T-helper 1 cell treated with Interleukin-12 subunit alpha and Interleukin-12 subunit beta and Interleukin-4 antibody, amounts not matched to agents 30 μg/mL and 1 μg/mL, for 36 hours (primary cell): ENCODE data around the gene NUMA1.

ENCODE experiments used
- H3K27ac Mint-ChIP-seq: one replicate; pipeline ENCODE4 v1.8.0; 2021; ENCODE audit warnings: mild to moderate bottlenecking, mixed read lengths
- H3K27me3 Mint-ChIP-seq: one replicate; pipeline ENCODE4 v1.8.0; 2021; ENCODE audit warnings: low read depth, mixed read lengths
- H3K36me3 Mint-ChIP-seq: one replicate; pipeline ENCODE4 v1.8.0; 2021; ENCODE audit warnings: low read depth, mixed read lengths
- H3K4me1 Mint-ChIP-seq: one replicate; pipeline ENCODE4 v1.8.0; 2021; ENCODE audit warnings: low read depth, mixed read lengths
- H3K4me3 Mint-ChIP-seq: one replicate; pipeline ENCODE4 v1.8.0; 2021; ENCODE audit warnings: mild to moderate bottlenecking, moderate library complexity, mixed read lengths
- H3K9me3 Mint-ChIP-seq: one replicate; pipeline ENCODE4 v1.8.0; 2021; ENCODE audit warnings: mixed read lengths

Gene NUMA1

GRCh38 chr11:71977090-71977489, 103.3 kb downstream of the NUMA1 start:
- Mint-ChIP-seq H3K27me3 (no peaks in the 10 kb centered on the region), H3K9me3 (no peaks in the 10 kb centered on the region), H3K4me1 (peaks cover 4% of the 10 kb centered on the region), H3K36me3 (peaks cover 13% of the 10 kb centered on the region), H3K27ac (no peak overlapping the region), H3K4me3 (no peak overlapping the region)

- no peak overlapping the region for H3K4me3 Mint-ChIP-seq
- H3K9me3 Mint-ChIP-seq = no peaks in the 10 kb centered on the region
- H3K36me3 Mint-ChIP-seq = peaks cover 12% of the 10 kb centered on the region
- H3K27ac Mint-ChIP-seq = no peak overlapping the region
- H3K4me1 Mint-ChIP-seq = peaks cover 4% of the 10 kb centered on the region
- H3K27me3 Mint-ChIP-seq = no peaks in the 10 kb centered on the region
Measured at GRCh38 chr11:71976551-71976950, 103.8 kb downstream of the NUMA1 start.

- H3K36me3 Mint-ChIP-seq = peaks cover 10% of the 10 kb centered on the region
- H3K4me1 Mint-ChIP-seq = no peaks in the 10 kb centered on the region
- no peaks in the 10 kb centered on the region for H3K27me3 Mint-ChIP-seq
- no peak overlapping the region for H3K4me3 Mint-ChIP-seq
- H3K9me3 Mint-ChIP-seq = no peaks in the 10 kb centered on the region
- no peak overlapping the region for H3K27ac Mint-ChIP-seq
Measured at GRCh38 chr11:71971680-71972079, 108.7 kb downstream of the NUMA1 start.

- Mint-ChIP-seq H3K36me3 (peaks cover 14% of the 10 kb centered on the region), H3K4me1 (peaks cover 13% of the 10 kb centered on the region), H3K27me3 (no peaks in the 10 kb centered on the region), H3K9me3 (no peaks in the 10 kb centered on the region), H3K27ac (no peak overlapping the region), H3K4me3 (no peak overlapping the region)
Measured at GRCh38 chr11:71964641-71965040, 115.7 kb downstream of the NUMA1 start.

- Mint-ChIP-seq H3K27ac (no peak overlapping the region), H3K27me3 (no peaks in the 10 kb centered on the region), H3K9me3 (no peaks in the 10 kb centered on the region)
Measured at GRCh38 chr11:71963468-71963867, 116.9 kb downstream of the NUMA1 start.

GRCh38 chr11:71962428-71963038, 117.8 kb downstream of the NUMA1 start:
- Mint-ChIP-seq H3K9me3 (no peaks in the 10 kb centered on the region), H3K4me1 (peaks cover 13% of the 10 kb centered on the region), H3K4me3 (no peak overlapping the region), H3K36me3 (peaks cover 13% of the 10 kb centered on the region), H3K27ac (peak overlapping the region; percentile 59), H3K27me3 (no peaks in the 10 kb centered on the region)

More at GRCh38 chr11:71963468-71963867, 116.9 kb downstream of the NUMA1 start:
- Mint-ChIP-seq H3K4me3 (no peak overlapping the region), H3K4me1 (peaks cover 13% of the 10 kb centered on the region), H3K36me3 (peaks cover 14% of the 10 kb centered on the region)

- H3K27me3 Mint-ChIP-seq = no peaks in the 10 kb centered on the region
- no peak overlapping the region for H3K27ac Mint-ChIP-seq
- H3K9me3 Mint-ChIP-seq = no peaks in the 10 kb centered on the region
- H3K4me3 Mint-ChIP-seq = no peak overlapping the region
- peaks cover 4% of the 10 kb centered on the region for H3K36me3 Mint-ChIP-seq
- H3K4me1 Mint-ChIP-seq = peaks cover 10% of the 10 kb centered on the region
Measured at GRCh38 chr11:71955898-71956456, 124.4 kb downstream of the NUMA1 start.
